ENCODE results near the gene GLIS2.

DNA sequence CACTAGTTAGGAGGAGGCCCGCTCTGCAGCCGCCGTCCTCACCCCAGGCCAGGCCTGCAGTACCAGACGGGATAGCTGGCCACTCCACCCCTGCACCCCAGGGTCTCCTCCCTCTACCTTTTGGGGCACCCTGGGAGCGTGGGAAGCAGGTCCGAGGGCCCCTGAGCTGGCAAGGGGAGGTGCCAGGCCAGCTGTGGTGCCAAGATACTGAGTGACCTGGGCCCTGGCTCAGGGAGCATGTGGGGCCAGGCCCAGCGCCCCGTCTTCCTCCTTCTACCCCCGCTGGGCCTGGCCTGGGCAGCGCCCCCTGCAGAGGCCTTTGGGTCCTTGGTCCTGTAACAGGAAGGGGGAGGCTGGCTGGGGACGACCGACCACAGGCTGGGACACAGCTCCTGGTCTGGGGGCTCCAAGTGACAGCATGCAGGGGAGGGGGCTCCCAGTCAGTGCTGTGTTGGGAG is 22.3 kb downstream of the GLIS2 start:
- TF ChIP-seq, protein P1, sequence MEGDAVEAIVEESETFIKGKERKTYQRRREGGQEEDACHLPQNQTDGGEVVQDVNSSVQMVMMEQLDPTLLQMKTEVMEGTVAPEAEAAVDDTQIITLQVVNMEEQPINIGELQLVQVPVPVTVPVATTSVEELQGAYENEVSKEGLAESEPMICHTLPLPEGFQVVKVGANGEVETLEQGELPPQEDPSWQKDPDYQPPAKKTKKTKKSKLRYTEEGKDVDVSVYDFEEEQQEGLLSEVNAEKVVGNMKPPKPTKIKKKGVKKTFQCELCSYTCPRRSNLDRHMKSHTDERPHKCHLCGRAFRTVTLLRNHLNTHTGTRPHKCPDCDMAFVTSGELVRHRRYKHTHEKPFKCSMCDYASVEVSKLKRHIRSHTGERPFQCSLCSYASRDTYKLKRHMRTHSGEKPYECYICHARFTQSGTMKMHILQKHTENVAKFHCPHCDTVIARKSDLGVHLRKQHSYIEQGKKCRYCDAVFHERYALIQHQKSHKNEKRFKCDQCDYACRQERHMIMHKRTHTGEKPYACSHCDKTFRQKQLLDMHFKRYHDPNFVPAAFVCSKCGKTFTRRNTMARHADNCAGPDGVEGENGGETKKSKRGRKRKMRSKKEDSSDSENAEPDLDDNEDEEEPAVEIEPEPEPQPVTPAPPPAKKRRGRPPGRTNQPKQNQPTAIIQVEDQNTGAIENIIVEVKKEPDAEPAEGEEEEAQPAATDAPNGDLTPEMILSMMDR (IDR thresholded peaks at IDR 0.05), result no peak
- TF ChIP-seq POLR2A (IDR thresholded peaks at IDR 0.05), result no peak
